Measurements from ENCODE around the gene SLC52A3.

Gene SLC52A3

GRCh38 chr20:764255-764654 is 4.0 kb downstream of the SLC52A3 start:
- no peak for DNase-seq

GRCh38 chr20:761418-762381 is 6.6 kb downstream of the SLC52A3 start:
- DNase-seq = no peak

GRCh38 chr20:760751-761417 is 7.4 kb downstream of the SLC52A3 start:
- no peak for DNase-seq

GRCh38 chr20:757506-757905 is 10.8 kb downstream of the SLC52A3 start:
- peak; percentile 30 for DNase-seq

- DNase-seq = no peak
These were observed 12.4 kb downstream of the SLC52A3 start for GRCh38 chr20:755941-756340.

- no peak for DNase-seq
These were observed 13.4 kb downstream of the SLC52A3 start for GRCh38 chr20:754904-755303.

- DNase-seq = no peak
These were observed 14.2 kb downstream of the SLC52A3 start for GRCh38 chr20:753897-754635.

GRCh38 chr20:753136-753535 is 15.2 kb downstream of the SLC52A3 start:
- DNase-seq = no peak

- no peak for DNase-seq
These were observed 16.0 kb downstream of the SLC52A3 start for GRCh38 chr20:752291-752690.

- no peak for DNase-seq
These were observed 16.5 kb downstream of the SLC52A3 start for GRCh38 chr20:751761-752160.

GRCh38 chr20:750801-751200 is 17.5 kb downstream of the SLC52A3 start:
- DNase-seq = no peak

GRCh38 chr20:745683-746301 is 22.5 kb downstream of the SLC52A3 start:
- no peak for DNase-seq

- no peak for DNase-seq
These were observed 26.1 kb downstream of the SLC52A3 start for GRCh38 chr20:742156-742555.

- DNase-seq = no peak
These were observed 26.7 kb downstream of the SLC52A3 start for GRCh38 chr20:741620-742019.

- DNase-seq = no peak
These were observed 28.1 kb downstream of the SLC52A3 start for GRCh38 chr20:740162-740561.

GRCh38 chr20:739736-740135 is 28.6 kb downstream of the SLC52A3 start:
- DNase-seq = no peak

- DNase-seq = no peak
These were observed 34.4 kb downstream of the SLC52A3 start for GRCh38 chr20:733861-734260.

- no peak for DNase-seq
These were observed 35.6 kb downstream of the SLC52A3 start for GRCh38 chr20:732727-733126.

- no peak for DNase-seq
These were observed 36.3 kb downstream of the SLC52A3 start for GRCh38 chr20:731891-732560.

GRCh38 chr20:730005-730404 is 38.3 kb downstream of the SLC52A3 start:
- DNase-seq = no peak

GRCh38 chr20:728256-728944 is 39.9 kb downstream of the SLC52A3 start:
- DNase-seq = no peak

GRCh38 chr20:726160-726559 is 42.1 kb downstream of the SLC52A3 start:
- no peak for DNase-seq
